ENCODE measurements around the gene NDST1.
A peak's percentile ranks its signal among the peaks of the same experiment; 100 is the strongest.

Gene NDST1

DNA sequence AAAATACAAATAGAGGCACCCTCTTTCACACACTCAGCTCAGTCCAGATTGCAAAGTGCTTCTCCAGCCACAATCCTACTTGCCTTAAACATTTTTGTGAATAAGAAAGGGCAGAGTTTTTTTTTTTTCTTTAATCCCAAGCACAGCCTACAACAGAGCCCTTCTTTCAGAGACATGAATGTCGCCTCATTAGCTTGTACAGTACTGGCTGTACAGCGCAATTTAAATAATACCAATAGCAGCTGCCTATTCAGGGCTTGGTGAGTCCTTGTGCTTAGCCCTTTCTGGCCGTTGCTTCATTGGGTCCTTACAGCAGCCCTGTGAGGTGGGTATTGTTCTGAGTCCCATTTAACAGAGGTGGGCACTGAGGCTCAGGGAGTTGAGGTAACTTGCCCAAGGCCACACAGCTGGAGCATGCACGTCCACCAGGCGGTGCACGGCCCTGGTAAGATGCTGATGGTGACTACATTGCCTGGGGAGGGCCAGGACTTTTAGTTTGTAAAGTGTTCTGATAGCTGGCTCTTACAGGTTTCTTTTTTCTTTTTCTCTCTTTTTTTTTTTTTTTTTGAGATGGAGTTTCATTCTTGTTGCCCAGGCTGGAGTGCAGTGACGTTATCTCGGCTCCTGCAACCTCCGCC, 23.1 kb downstream of the NDST1 start:
- Histone ChIP-seq H3K27ac (ENCODE audit: low read depth in 2 of 2, low read length in 2 of 2) (no peak overlapping the region), H3K4me1 (ENCODE audit: control insufficient read depth in 2 of 2, insufficient read depth in 2 of 2, low read length in 2 of 2) (peaks cover 3 to 8% of the 10 kb centered on the region in 2 donors), H3K27me3 (ENCODE audit: control insufficient read depth in 2 of 2, insufficient read depth in 2 of 2, low read length in 2 of 2) (no peaks in the 10 kb centered on the region), H3K9me3 (ENCODE audit: control insufficient read depth in 2 of 2, low read length in 2 of 2) (no peaks in the 10 kb centered on the region), H3K4me3 (ENCODE audit: low read length in 2 of 2) (no peak overlapping the region), H3K36me3 (ENCODE audit: control insufficient read depth in 2 of 2, insufficient read depth in 2 of 2, low read length in 2 of 2) (peaks cover 32 to 35% of the 10 kb centered on the region in 2 donors), H3K9ac (ENCODE audit: low read depth in 1 of 2, low read length in 2 of 2) (no peak overlapping the region)

DNA sequence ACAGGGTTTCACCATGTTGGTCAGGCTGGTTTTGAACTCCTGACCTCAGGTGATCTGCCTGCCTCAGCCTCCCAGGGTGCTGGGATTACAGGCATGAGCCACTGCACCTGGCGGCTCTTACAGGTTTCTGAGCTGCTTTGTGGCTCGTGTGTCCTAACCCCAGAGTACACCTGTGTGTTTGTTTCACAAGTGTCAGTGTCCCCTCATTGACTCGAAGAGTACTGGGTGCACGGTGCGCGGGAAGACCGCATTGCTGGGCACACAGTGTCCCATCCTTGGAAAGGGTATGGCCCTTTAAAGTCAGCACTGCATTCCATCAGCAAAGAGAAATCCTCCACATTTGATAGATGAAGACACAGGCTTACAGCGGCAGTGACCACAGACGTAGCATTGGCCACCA, 23.8 kb downstream of the NDST1 start:
- Histone ChIP-seq H3K27ac (ENCODE audit: low read depth in 2 of 2, low read length in 2 of 2) (no peak overlapping the region), H3K9me3 (ENCODE audit: control insufficient read depth in 2 of 2, low read length in 2 of 2) (no peaks in the 10 kb centered on the region), H3K9ac (ENCODE audit: low read depth in 1 of 2, low read length in 2 of 2) (no peak overlapping the region), H3K4me3 (ENCODE audit: low read length in 2 of 2) (no peak overlapping the region), H3K27me3 (ENCODE audit: control insufficient read depth in 2 of 2, insufficient read depth in 2 of 2, low read length in 2 of 2) (no peaks in the 10 kb centered on the region), H3K4me1 (ENCODE audit: control insufficient read depth in 2 of 2, insufficient read depth in 2 of 2, low read length in 2 of 2) (peaks cover 3 to 8% of the 10 kb centered on the region in 2 donors), H3K36me3 (ENCODE audit: control insufficient read depth in 2 of 2, insufficient read depth in 2 of 2, low read length in 2 of 2) (peaks cover 32 to 38% of the 10 kb centered on the region in 2 donors)

DNA sequence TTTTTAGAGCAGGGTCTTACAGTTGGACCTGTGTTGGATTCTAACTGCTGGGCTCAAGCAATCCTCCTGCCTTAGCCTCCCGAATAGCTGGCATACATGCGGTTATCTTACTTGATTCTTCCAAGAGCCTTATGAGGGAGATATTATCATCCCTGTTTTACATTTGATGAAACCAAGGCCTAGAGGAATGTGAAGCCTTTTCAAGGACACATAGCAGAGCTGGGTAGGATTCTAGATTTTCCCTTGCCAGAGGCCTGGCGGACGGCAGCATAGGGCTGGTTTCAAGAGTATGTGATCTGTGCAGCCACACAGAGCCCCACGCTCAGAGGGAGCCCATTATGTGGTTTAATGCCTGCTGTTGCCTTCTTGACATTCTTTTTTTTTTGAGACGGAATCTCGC, 24.2 kb downstream of the NDST1 start:
- Histone ChIP-seq H3K36me3 (ENCODE audit: control insufficient read depth in 2 of 2, insufficient read depth in 2 of 2, low read length in 2 of 2) (peaks cover 32 to 40% of the 10 kb centered on the region in 2 donors), H3K4me1 (ENCODE audit: control insufficient read depth in 2 of 2, insufficient read depth in 2 of 2, low read length in 2 of 2) (peaks cover 3 to 8% of the 10 kb centered on the region in 2 donors), H3K27ac (ENCODE audit: low read depth in 2 of 2, low read length in 2 of 2) (no peak overlapping the region), H3K9me3 (ENCODE audit: control insufficient read depth in 2 of 2, low read length in 2 of 2) (no peaks in the 10 kb centered on the region), H3K4me3 (ENCODE audit: low read length in 2 of 2) (no peak overlapping the region), H3K27me3 (ENCODE audit: control insufficient read depth in 2 of 2, insufficient read depth in 2 of 2, low read length in 2 of 2) (no peaks in the 10 kb centered on the region), H3K9ac (ENCODE audit: low read depth in 1 of 2, low read length in 2 of 2) (no peak overlapping the region)

DNA sequence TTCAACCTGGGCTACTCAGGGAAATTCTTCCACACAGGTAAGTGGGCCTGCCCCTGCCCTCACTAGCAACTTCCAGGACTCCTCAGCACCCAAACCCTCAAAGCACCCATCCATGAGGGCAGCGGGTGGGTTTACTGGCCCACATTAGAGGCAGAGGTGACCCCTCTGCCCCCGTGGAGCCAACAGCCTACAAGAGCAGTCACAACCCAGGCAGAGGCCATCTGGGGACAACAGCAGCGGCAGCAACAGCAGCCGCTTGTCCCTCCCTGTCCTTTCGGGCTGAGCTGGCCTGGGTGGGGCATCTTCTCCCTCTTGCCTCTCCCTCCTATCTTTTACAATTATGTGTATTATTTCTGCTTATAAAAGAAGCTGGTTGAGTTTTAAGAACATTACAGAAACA, 25.1 kb downstream of the NDST1 start:
- peaks cover 31 to 32% of the 10 kb centered on the region in 2 donors for H3K36me3 ChIP-seq (ENCODE audit: control insufficient read depth in 2 of 2, insufficient read depth in 2 of 2, low read length in 2 of 2)
- peak overlapping the region; percentile 5 to 60 for H3K9ac ChIP-seq (ENCODE audit: low read depth in 1 of 2, low read length in 2 of 2)
- H3K27me3 ChIP-seq (ENCODE audit: control insufficient read depth in 2 of 2, insufficient read depth in 2 of 2, low read length in 2 of 2), result no peaks in the 10 kb centered on the region
- H3K9me3 ChIP-seq (ENCODE audit: control insufficient read depth in 2 of 2, low read length in 2 of 2), result no peaks in the 10 kb centered on the region
- no peak overlapping the region for H3K4me3 ChIP-seq (ENCODE audit: low read length in 2 of 2)
- peak overlapping the region; percentile 64 to 81 for H3K27ac ChIP-seq (ENCODE audit: low read depth in 2 of 2, low read length in 2 of 2)
- H3K4me1 ChIP-seq (ENCODE audit: control insufficient read depth in 2 of 2, insufficient read depth in 2 of 2, low read length in 2 of 2), result peaks cover 3 to 8% of the 10 kb centered on the region in 2 donors

DNA sequence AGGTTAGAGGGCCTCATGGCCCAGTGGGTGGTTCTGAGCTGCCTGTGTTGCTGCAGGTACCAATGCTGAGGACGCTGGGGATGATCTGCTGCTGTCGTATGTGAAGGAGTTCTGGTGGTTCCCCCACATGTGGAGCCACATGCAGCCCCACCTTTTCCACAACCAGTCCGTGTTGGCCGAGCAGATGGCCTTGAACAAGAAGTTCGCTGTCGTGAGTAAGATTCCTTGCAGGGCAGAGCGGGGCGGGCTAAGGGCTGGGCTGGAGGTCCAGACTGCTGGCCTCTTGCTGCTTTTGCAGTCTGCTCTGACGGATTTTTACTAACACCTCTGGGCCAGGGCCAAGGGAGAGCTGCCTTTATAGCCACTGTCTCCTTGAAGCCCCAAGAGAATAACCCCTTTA, 26.9 kb downstream of the NDST1 start:
- H3K4me1 ChIP-seq (ENCODE audit: control insufficient read depth in 2 of 2, insufficient read depth in 2 of 2, low read length in 2 of 2), result peaks cover 3 to 8% of the 10 kb centered on the region in 2 donors
- no peak overlapping the region for H3K27ac ChIP-seq (ENCODE audit: low read depth in 2 of 2, low read length in 2 of 2)
- H3K9me3 ChIP-seq (ENCODE audit: control insufficient read depth in 2 of 2, low read length in 2 of 2), result no peaks in the 10 kb centered on the region
- H3K9ac ChIP-seq (ENCODE audit: low read depth in 1 of 2, low read length in 2 of 2), result no peak overlapping the region
- no peak overlapping the region for H3K4me3 ChIP-seq (ENCODE audit: low read length in 2 of 2)
- H3K36me3 ChIP-seq (ENCODE audit: control insufficient read depth in 2 of 2, insufficient read depth in 2 of 2, low read length in 2 of 2), result peaks cover 42 to 43% of the 10 kb centered on the region in 2 donors
- no peaks in the 10 kb centered on the region for H3K27me3 ChIP-seq (ENCODE audit: control insufficient read depth in 2 of 2, insufficient read depth in 2 of 2, low read length in 2 of 2)

DNA sequence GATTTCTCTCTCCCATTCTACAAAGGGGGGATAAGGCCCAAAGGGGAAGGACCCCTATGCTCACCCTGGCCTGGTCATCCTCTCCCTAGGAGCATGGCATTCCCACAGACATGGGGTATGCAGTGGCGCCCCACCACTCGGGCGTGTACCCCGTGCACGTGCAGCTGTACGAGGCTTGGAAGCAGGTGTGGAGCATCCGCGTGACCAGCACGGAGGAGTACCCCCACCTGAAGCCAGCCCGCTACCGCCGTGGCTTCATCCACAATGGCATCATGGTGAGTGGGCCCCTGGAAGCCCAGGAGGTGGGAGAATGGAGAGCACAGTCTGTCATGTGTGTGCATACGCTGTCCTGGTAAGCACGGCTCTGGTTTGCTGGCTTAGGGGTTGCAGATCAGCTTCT, 27.7 kb downstream of the NDST1 start:
- H3K27ac ChIP-seq (ENCODE audit: low read depth in 2 of 2, low read length in 2 of 2), result no peak overlapping the region
- H3K27me3 ChIP-seq (ENCODE audit: control insufficient read depth in 2 of 2, insufficient read depth in 2 of 2, low read length in 2 of 2), result no peaks in the 10 kb centered on the region
- H3K9ac ChIP-seq (ENCODE audit: low read depth in 1 of 2, low read length in 2 of 2), result no peak overlapping the region
- no peaks in the 10 kb centered on the region for H3K9me3 ChIP-seq (ENCODE audit: control insufficient read depth in 2 of 2, low read length in 2 of 2)
- H3K4me3 ChIP-seq (ENCODE audit: low read length in 2 of 2), result no peak overlapping the region
- peaks cover 50 to 51% of the 10 kb centered on the region in 2 donors for H3K36me3 ChIP-seq (ENCODE audit: control insufficient read depth in 2 of 2, insufficient read depth in 2 of 2, low read length in 2 of 2)
- peaks cover 3 to 8% of the 10 kb centered on the region in 2 donors for H3K4me1 ChIP-seq (ENCODE audit: control insufficient read depth in 2 of 2, insufficient read depth in 2 of 2, low read length in 2 of 2)

DNA sequence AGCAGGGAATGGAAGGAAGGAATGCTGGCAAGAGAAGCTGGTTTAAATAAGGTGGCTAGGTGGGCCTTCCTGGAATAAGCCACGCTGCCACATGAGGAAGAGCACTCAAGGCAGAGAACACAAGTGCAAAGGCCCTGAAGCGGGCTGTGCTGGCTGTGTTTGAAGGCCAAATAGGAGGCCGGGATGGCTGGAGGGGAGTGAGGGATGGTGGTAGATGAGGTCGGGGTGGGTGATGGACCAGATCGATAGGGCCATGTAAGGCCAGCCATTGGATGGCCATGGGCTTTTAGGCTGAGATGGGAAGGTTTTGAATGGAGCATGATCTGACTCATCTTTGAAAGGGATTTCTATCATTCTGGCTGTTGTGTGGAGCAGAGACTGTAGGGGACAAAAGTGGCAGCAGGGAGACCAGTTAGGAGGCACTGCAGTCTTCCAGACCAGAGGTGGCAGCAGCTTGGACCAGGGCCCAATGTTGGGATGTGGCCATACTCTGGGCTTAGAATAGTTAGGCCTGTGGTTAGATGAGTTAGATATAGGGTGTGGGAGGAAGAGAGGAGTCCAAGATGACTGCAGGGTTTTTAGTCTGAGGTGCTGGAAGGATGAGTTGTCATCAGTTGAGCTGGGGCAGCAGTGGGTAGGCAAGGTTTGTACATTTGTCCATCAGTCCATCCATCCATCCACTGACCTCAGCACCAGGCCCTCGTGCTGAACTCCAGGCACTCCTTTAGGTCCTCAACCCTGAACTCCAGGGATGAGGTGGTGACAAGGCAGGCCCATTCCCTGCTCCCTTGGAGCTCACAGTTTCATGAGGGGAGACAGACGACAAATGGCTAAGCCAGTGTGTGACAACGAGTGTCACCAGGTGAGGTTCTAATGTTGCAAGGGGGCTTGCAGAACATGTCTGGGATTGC, 30.3 kb downstream of the NDST1 start:
- H3K36me3 ChIP-seq (ENCODE audit: control insufficient read depth in 2 of 2, insufficient read depth in 2 of 2, low read length in 2 of 2), result peaks cover 49 to 50% of the 10 kb centered on the region in 2 donors
- H3K27ac ChIP-seq (ENCODE audit: low read depth in 2 of 2, low read length in 2 of 2), result no peak overlapping the region
- no peak overlapping the region for H3K9ac ChIP-seq (ENCODE audit: low read depth in 1 of 2, low read length in 2 of 2)
- H3K4me3 ChIP-seq (ENCODE audit: low read length in 2 of 2), result no peak overlapping the region
- H3K4me1 ChIP-seq (ENCODE audit: control insufficient read depth in 2 of 2, insufficient read depth in 2 of 2, low read length in 2 of 2), result peaks cover 18 to 23% of the 10 kb centered on the region in 2 donors
- no peaks in the 10 kb centered on the region for H3K27me3 ChIP-seq (ENCODE audit: control insufficient read depth in 2 of 2, insufficient read depth in 2 of 2, low read length in 2 of 2)
- no peaks in the 10 kb centered on the region for H3K9me3 ChIP-seq (ENCODE audit: control insufficient read depth in 2 of 2, low read length in 2 of 2)

DNA sequence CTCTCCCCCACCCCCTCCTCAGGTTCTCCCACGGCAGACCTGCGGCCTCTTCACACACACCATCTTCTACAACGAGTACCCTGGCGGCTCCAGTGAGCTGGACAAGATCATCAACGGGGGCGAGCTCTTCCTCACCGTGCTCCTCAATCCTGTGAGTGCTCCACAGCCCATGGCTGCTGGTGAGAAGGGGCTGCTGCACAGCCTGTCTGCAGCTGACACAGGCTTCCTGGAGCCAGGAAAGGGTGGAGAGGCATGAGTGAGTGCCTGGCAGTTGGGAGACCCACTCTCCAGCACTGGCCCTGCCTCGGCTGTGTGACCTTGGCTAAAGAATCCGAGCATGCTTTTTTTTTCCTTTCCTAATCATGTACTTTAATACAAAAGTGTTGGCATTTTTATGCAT, 31.3 kb downstream of the NDST1 start:
- H3K9ac ChIP-seq (ENCODE audit: low read depth in 1 of 2, low read length in 2 of 2), result no peak overlapping the region
- H3K4me1 ChIP-seq (ENCODE audit: control insufficient read depth in 2 of 2, insufficient read depth in 2 of 2, low read length in 2 of 2), result peaks cover 18 to 24% of the 10 kb centered on the region in 2 donors
- peaks cover 47 to 50% of the 10 kb centered on the region in 2 donors for H3K36me3 ChIP-seq (ENCODE audit: control insufficient read depth in 2 of 2, insufficient read depth in 2 of 2, low read length in 2 of 2)
- H3K4me3 ChIP-seq (ENCODE audit: low read length in 2 of 2), result no peak overlapping the region
- H3K27ac ChIP-seq (ENCODE audit: low read depth in 2 of 2, low read length in 2 of 2), result no peak overlapping the region
- no peaks in the 10 kb centered on the region for H3K27me3 ChIP-seq (ENCODE audit: control insufficient read depth in 2 of 2, insufficient read depth in 2 of 2, low read length in 2 of 2)
- H3K9me3 ChIP-seq (ENCODE audit: control insufficient read depth in 2 of 2, low read length in 2 of 2), result no peaks in the 10 kb centered on the region

DNA sequence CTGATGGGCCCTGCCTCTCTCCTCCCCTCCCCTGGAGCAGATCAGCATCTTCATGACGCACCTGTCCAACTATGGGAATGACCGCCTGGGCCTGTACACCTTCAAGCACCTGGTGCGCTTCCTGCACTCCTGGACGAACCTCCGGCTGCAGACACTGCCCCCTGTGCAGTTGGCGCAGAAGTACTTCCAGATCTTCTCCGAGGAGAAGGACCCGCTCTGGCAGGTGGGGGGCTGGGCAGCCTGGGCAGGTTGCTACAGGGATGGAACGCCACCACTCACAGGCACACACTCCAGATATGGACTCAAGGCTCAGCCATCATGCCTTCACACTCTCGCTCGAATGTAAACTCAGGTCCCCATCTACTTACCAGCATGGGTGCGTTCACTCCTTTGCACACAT, 32.1 kb downstream of the NDST1 start:
- no peaks in the 10 kb centered on the region for H3K27me3 ChIP-seq (ENCODE audit: control insufficient read depth in 2 of 2, insufficient read depth in 2 of 2, low read length in 2 of 2)
- H3K9ac ChIP-seq (ENCODE audit: low read depth in 1 of 2, low read length in 2 of 2), result no peak overlapping the region
- H3K4me3 ChIP-seq (ENCODE audit: low read length in 2 of 2), result no peak overlapping the region
- H3K27ac ChIP-seq (ENCODE audit: low read depth in 2 of 2, low read length in 2 of 2), result peak overlapping the region in 1 of 2 donors; percentile 38
- no peaks in the 10 kb centered on the region for H3K9me3 ChIP-seq (ENCODE audit: control insufficient read depth in 2 of 2, low read length in 2 of 2)
- H3K4me1 ChIP-seq (ENCODE audit: control insufficient read depth in 2 of 2, insufficient read depth in 2 of 2, low read length in 2 of 2), result peaks cover 18 to 24% of the 10 kb centered on the region in 2 donors
- H3K36me3 ChIP-seq (ENCODE audit: control insufficient read depth in 2 of 2, insufficient read depth in 2 of 2, low read length in 2 of 2), result peaks cover 40 to 45% of the 10 kb centered on the region in 2 donors
